ENCODE data around the gene ZBTB33.

Gene ZBTB33

GRCh38 chrX:120281021-120281624 is 30.5 kb downstream of the ZBTB33 start:
- no peak overlapping the region for H3K4me2 ChIP-seq (ENCODE audit: low read depth, low read length, poor library complexity, severe bottlenecking)
- H3K4me3 ChIP-seq (ENCODE audit: insufficient read depth, low read length, poor library complexity, severe bottlenecking): no peak overlapping the region
- TF ChIP-seq, protein P1, sequence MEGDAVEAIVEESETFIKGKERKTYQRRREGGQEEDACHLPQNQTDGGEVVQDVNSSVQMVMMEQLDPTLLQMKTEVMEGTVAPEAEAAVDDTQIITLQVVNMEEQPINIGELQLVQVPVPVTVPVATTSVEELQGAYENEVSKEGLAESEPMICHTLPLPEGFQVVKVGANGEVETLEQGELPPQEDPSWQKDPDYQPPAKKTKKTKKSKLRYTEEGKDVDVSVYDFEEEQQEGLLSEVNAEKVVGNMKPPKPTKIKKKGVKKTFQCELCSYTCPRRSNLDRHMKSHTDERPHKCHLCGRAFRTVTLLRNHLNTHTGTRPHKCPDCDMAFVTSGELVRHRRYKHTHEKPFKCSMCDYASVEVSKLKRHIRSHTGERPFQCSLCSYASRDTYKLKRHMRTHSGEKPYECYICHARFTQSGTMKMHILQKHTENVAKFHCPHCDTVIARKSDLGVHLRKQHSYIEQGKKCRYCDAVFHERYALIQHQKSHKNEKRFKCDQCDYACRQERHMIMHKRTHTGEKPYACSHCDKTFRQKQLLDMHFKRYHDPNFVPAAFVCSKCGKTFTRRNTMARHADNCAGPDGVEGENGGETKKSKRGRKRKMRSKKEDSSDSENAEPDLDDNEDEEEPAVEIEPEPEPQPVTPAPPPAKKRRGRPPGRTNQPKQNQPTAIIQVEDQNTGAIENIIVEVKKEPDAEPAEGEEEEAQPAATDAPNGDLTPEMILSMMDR (IDR thresholded peaks at IDR 0.05; ENCODE audit: insufficient read depth, low read length, poor library complexity, severe bottlenecking): no peak
- no peak for TF ChIP-seq EZH2phosphoT487 (conservative IDR thresholded peaks at IDR 0.05; ENCODE audit: low read length)
- H3K79me2 ChIP-seq (ENCODE audit: insufficient read depth, low read length): no peaks in the 10 kb centered on the region
- no peaks in the 10 kb centered on the region for H3F3A ChIP-seq (ENCODE audit: insufficient read depth)
- no peak overlapping the region for H2AFZ ChIP-seq (ENCODE audit: low read depth, low read length, severe bottlenecking)
- H3K27ac ChIP-seq (ENCODE audit: low read depth, low read length): no peak overlapping the region
- H3K36me3 ChIP-seq (ENCODE audit: low read length): no peaks in the 10 kb centered on the region
- H4K20me1 ChIP-seq (ENCODE audit: low read depth, low read length): no peaks in the 10 kb centered on the region
- H3K9me2 ChIP-seq (replicated peaks; ENCODE audit: insufficient read depth, low read length): no peaks in the 10 kb centered on the region
- H3K27me3 ChIP-seq (ENCODE audit: low read length): no peaks in the 10 kb centered on the region
- H3K9ac ChIP-seq (ENCODE audit: low read length): no peak overlapping the region
- H3K9me3 ChIP-seq (ENCODE audit: insufficient read depth, low read length): no peaks in the 10 kb centered on the region

GRCh38 chrX:120281761-120282160 is 31.1 kb downstream of the ZBTB33 start:
- Histone ChIP-seq H3K9me2 (replicated peaks; ENCODE audit: insufficient read depth, low read length) (no peaks in the 10 kb centered on the region), H3K27ac (ENCODE audit: low read depth, low read length) (no peak overlapping the region), H3K9me3 (ENCODE audit: insufficient read depth, low read length) (no peaks in the 10 kb centered on the region), H3K4me2 (ENCODE audit: low read depth, low read length, poor library complexity, severe bottlenecking) (no peak overlapping the region), H3K27me3 (ENCODE audit: low read length) (no peaks in the 10 kb centered on the region), H2AFZ (ENCODE audit: low read depth, low read length, severe bottlenecking) (no peak overlapping the region), H3K9ac (ENCODE audit: low read length) (no peak overlapping the region), H3K79me2 (ENCODE audit: insufficient read depth, low read length) (no peaks in the 10 kb centered on the region), H3K36me3 (ENCODE audit: low read length) (no peaks in the 10 kb centered on the region), H3K4me3 (ENCODE audit: insufficient read depth, low read length, poor library complexity, severe bottlenecking) (no peak overlapping the region), H3F3A (ENCODE audit: insufficient read depth) (no peaks in the 10 kb centered on the region), H4K20me1 (ENCODE audit: low read depth, low read length) (no peaks in the 10 kb centered on the region)
- TF ChIP-seq, protein P1 (IDR thresholded peaks at IDR 0.05; ENCODE audit: insufficient read depth, low read length, poor library complexity, severe bottlenecking): no peak
- no peak for TF ChIP-seq EZH2phosphoT487 (conservative IDR thresholded peaks at IDR 0.05; ENCODE audit: low read length)

DNA sequence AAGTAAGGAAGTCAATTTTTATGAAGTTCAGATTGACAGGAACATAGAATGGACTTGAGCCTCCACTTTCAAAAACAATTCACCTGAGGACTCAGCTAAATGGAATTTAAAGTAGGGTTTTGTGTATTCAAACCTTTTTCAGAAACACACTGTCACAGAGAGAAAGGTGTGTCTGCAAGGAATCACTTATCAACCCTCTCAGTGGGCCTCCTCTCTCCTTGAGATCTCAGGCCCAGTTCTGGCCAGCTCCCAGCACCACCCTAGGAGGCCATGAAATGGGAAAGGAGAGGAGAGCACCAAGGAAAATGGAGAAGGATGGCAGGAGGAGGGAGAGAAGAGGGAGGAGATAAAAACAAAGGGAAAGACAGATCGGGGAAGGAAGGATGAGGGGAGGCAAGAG is 32.1 kb downstream of the ZBTB33 start:
- H3K79me2 ChIP-seq (ENCODE audit: insufficient read depth, low read length): no peaks in the 10 kb centered on the region
- TF ChIP-seq, protein P1 (IDR thresholded peaks at IDR 0.05; ENCODE audit: insufficient read depth, low read length, poor library complexity, severe bottlenecking): no peak
- no peak for TF ChIP-seq EZH2phosphoT487 (conservative IDR thresholded peaks at IDR 0.05; ENCODE audit: low read length)

More for the DNA sequence above, 32.1 kb downstream of the ZBTB33 start:
- H3K4me2 ChIP-seq (ENCODE audit: low read depth, low read length, poor library complexity, severe bottlenecking): no peak overlapping the region
- no peaks in the 10 kb centered on the region for H3K27me3 ChIP-seq (ENCODE audit: low read length)
- H3K9ac ChIP-seq (ENCODE audit: low read length): no peak overlapping the region
- no peaks in the 10 kb centered on the region for H3K9me2 ChIP-seq (replicated peaks; ENCODE audit: insufficient read depth, low read length)
- no peak overlapping the region for H3K27ac ChIP-seq (ENCODE audit: low read depth, low read length)
- no peaks in the 10 kb centered on the region for H4K20me1 ChIP-seq (ENCODE audit: low read depth, low read length)
- H3F3A ChIP-seq (ENCODE audit: insufficient read depth): no peaks in the 10 kb centered on the region
- H3K36me3 ChIP-seq (ENCODE audit: low read length): no peaks in the 10 kb centered on the region
- no peaks in the 10 kb centered on the region for H3K9me3 ChIP-seq (ENCODE audit: insufficient read depth, low read length)
- no peak overlapping the region for H3K4me3 ChIP-seq (ENCODE audit: insufficient read depth, low read length, poor library complexity, severe bottlenecking)
- no peak overlapping the region for H2AFZ ChIP-seq (ENCODE audit: low read depth, low read length, severe bottlenecking)

Data from SU-DHL-6 (cell line).